ENCODE data around the gene CUL5. TPM values are rescaled to one million over a fixed set of nuclear protein-coding genes. Genes with fewer than 3 reads are reported as not detected.

The CUL5 gene
- polyA plus RNA-seq, 1 experiment = 26.0 TPM

DNA sequence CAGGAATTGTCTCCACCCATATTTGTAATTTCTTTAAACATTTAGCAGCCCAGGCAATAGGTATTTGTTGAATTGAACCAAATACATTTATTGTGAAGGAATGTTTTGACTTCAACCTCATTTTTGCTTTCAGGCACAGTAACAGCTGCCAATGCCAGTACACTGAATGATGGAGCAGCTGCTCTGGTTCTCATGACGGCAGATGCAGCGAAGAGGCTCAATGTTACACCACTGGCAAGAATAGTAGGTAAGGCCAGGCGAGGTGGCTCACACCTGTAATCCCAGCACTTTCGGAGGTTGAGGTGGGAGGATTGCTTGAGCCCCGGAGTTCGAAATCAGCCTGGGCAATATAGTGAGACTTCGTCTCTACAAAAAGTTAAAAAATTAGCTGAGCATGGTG lies 133.6 kb downstream of the CUL5 start:
- POLR2A ChIA-PET = no interaction called here
- Histone ChIP-seq H3K27ac (ENCODE audit: low read depth, low read length) (no peak overlapping the region), H3K4me3 (ENCODE audit: low read depth, low read length) (no peak overlapping the region), H3K9me3 (ENCODE audit: control insufficient read depth, insufficient read depth, low read length) (no peaks in the 10 kb centered on the region), H3K27me3 (ENCODE audit: control insufficient read depth, insufficient read depth, low read length) (no peaks in the 10 kb centered on the region)
- DNase-seq (ENCODE audit: low read depth, low spot score) = no peak
- CTCF ChIA-PET = interaction anchor here (1.9 kb wide), 1 partner anchor 24 kb away, joined by 8 read pairs; no protein-coding TSS in a partner anchor
- TF ChIP-seq, protein P1, sequence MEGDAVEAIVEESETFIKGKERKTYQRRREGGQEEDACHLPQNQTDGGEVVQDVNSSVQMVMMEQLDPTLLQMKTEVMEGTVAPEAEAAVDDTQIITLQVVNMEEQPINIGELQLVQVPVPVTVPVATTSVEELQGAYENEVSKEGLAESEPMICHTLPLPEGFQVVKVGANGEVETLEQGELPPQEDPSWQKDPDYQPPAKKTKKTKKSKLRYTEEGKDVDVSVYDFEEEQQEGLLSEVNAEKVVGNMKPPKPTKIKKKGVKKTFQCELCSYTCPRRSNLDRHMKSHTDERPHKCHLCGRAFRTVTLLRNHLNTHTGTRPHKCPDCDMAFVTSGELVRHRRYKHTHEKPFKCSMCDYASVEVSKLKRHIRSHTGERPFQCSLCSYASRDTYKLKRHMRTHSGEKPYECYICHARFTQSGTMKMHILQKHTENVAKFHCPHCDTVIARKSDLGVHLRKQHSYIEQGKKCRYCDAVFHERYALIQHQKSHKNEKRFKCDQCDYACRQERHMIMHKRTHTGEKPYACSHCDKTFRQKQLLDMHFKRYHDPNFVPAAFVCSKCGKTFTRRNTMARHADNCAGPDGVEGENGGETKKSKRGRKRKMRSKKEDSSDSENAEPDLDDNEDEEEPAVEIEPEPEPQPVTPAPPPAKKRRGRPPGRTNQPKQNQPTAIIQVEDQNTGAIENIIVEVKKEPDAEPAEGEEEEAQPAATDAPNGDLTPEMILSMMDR (IDR thresholded peaks at IDR 0.05; ENCODE audit: low read depth, low read length) = no peak

DNA sequence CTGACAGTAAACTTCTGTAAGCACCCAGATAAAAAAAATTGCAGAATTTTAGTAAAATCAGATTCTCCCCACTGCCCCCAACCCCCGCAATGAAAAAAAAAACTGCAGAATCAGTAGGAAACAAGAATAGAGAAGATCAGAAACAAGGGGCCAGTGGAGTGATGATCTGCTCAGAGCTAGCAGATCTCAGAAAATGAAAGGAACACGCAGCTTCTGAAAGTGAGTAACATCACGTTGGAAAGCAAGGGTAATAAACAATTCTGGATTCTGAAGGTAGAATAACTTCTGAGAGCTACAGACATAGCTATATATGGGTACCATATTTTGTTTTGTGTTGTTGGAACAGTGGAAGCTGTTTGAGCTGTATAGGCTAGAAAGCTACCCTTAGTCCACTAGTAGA lies 135.9 kb downstream of the CUL5 start:
- H3K27ac ChIP-seq (ENCODE audit: low read depth, low read length) = no peak overlapping the region
- H3K27me3 ChIP-seq (ENCODE audit: control insufficient read depth, insufficient read depth, low read length) = no peaks in the 10 kb centered on the region
- no peaks in the 10 kb centered on the region for H3K9me3 ChIP-seq (ENCODE audit: control insufficient read depth, insufficient read depth, low read length)
- CTCF ChIA-PET = no interaction called here
- no peak overlapping the region for H3K4me3 ChIP-seq (ENCODE audit: low read depth, low read length)
- no peak for DNase-seq (ENCODE audit: low read depth, low spot score)
- POLR2A ChIA-PET = no interaction called here
- TF ChIP-seq, protein P1 (IDR thresholded peaks at IDR 0.05; ENCODE audit: low read depth, low read length) = no peak

DNA sequence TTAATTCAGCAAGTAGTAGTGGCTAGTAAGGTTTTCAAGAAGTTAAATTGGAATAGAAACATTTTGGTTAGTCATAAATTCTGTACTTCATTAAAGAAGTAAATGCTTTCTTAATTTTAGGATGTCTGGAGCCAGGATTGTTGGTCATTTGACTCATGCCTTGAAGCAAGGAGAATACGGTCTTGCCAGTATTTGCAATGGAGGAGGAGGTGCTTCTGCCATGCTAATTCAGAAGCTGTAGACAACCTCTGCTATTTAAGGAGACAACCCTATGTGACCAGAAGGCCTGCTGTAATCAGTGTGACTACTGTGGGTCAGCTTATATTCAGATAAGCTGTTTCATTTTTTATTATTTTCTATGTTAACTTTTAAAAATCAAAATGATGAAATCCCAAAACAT lies 138.5 kb downstream of the CUL5 start:
- Histone ChIP-seq H3K4me3 (ENCODE audit: low read depth, low read length) (no peak overlapping the region), H3K9me3 (ENCODE audit: control insufficient read depth, insufficient read depth, low read length) (no peaks in the 10 kb centered on the region), H3K27ac (ENCODE audit: low read depth, low read length) (no peak overlapping the region), H3K27me3 (ENCODE audit: control insufficient read depth, insufficient read depth, low read length) (no peaks in the 10 kb centered on the region)
- TF ChIP-seq, protein P1 (IDR thresholded peaks at IDR 0.05; ENCODE audit: low read depth, low read length) = no peak
- no peak for DNase-seq (ENCODE audit: low read depth, low spot score)
- ChIA-PET CTCF (no interaction called here), POLR2A (no interaction called here)

DNA sequence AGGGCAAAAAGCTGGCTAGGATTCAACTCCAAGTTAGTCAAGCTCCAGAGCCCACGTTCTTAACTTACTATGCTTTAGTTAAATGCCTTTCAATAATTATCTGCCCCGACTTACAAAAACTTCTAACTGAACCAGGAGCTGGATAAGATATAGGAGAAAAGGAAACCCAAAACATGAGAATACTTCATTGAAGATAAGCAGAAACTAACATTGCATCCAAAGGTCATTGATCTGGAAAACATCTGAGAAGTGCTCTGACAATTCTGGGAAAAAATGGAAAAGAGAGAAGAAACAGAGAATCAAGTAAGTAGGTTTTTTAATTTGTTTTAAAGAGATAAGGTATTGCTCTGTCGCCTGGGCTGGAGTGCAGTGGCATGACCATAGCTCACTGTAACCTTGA lies 139.9 kb downstream of the CUL5 start:
- Histone ChIP-seq H3K4me3 (ENCODE audit: low read depth, low read length) (no peak overlapping the region), H3K27me3 (ENCODE audit: control insufficient read depth, insufficient read depth, low read length) (no peaks in the 10 kb centered on the region), H3K9me3 (ENCODE audit: control insufficient read depth, insufficient read depth, low read length) (no peaks in the 10 kb centered on the region), H3K27ac (ENCODE audit: low read depth, low read length) (no peak overlapping the region)
- CTCF ChIA-PET = no interaction called here
- POLR2A ChIA-PET = no interaction called here
- TF ChIP-seq, protein P1 (IDR thresholded peaks at IDR 0.05; ENCODE audit: low read depth, low read length) = no peak
- no peak for DNase-seq (ENCODE audit: low read depth, low spot score)

DNA sequence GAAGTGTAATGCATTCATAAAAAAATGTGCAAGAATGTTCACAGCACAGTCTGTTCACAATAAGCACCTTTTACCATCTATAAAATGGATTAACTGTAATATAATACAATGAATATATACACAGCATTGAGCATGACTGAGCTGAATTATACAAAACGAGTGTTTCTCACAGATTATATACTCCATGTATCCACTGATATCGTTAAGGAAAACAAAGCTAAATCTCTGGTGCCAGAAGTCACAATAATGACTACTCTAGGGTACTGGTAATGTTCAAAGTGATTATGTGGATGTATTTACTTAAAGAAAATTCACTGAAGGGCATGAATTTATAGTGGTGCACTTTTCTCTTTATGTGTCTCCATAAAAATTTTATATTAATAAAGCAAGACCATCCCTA lies 145.9 kb downstream of the CUL5 start:
- H3K27ac ChIP-seq (ENCODE audit: low read depth, low read length) = no peak overlapping the region
- TF ChIP-seq, protein P1 (IDR thresholded peaks at IDR 0.05; ENCODE audit: low read depth, low read length) = no peak
- no peak for DNase-seq (ENCODE audit: low read depth, low spot score)
- no peak overlapping the region for H3K4me3 ChIP-seq (ENCODE audit: low read depth, low read length)
- H3K27me3 ChIP-seq (ENCODE audit: control insufficient read depth, insufficient read depth, low read length) = no peaks in the 10 kb centered on the region
- ChIA-PET POLR2A (no interaction called here), CTCF (no interaction called here)
- no peaks in the 10 kb centered on the region for H3K9me3 ChIP-seq (ENCODE audit: control insufficient read depth, insufficient read depth, low read length)

Small RNAs within 50 kb of the gene (small RNA-seq; reads per million reads assigned to genes)
- not detected for gene RF00019 (ENCODE audit: insufficient read length, low read depth)

Other genes with a start within 250 kb of the CUL5 start
- gene SLC35F2, start 150.1 kb upstream of the CUL5 start, polyA plus RNA-seq (2011; rRNA removed) = 8.6 and 9.9 TPM in 2 replicates
- not detected in 2 replicates for gene RAB39A, start 80.5 kb upstream of the CUL5 start, polyA plus RNA-seq (2011; rRNA removed)
- 92.4 and 120 TPM in 2 replicates for gene ACAT1, start 112.7 kb downstream of the CUL5 start, polyA plus RNA-seq (2011; rRNA removed)
- 6.9 and 9.9 TPM in 2 replicates for gene NPAT, start 213.7 kb downstream of the CUL5 start, polyA plus RNA-seq (2011; rRNA removed)
- gene ATM, start 214.2 kb downstream of the CUL5 start, polyA plus RNA-seq (2011; rRNA removed) = 34.1 and 53.2 TPM in 2 replicates

All from AG04450 (cell line).